Tibial artery (tissue), 4 donors: ENCODE measurements around the gene SPPL2C.

Source experiments
- DNase-seq, 2 donors: peaks; one replicate each; pipeline ENCODE4 v3.0.0-alpha.2; 2019
- H3K27ac ChIP-seq, 2 donors: fragments of 200-600 bp; sonication (generic) in 1 of 2; 1 replicate in 1 of 2; 2 replicates in 1 of 2; pipeline ENCODE4 v1.5.1; 2018 to 2019; ENCODE audit warnings: mild to moderate bottlenecking in 1 of 2
- H3K27me3 ChIP-seq, 2 donors: fragments of 200-600 bp; sonication (generic) in 1 of 2; one replicate each; pipeline versions ENCODE4 v1.5.1 to v1.6.0; 2016 to 2019
- H3K36me3 ChIP-seq, 3 donors: fragments of 200-600 bp; sonication (generic) in 2 of 3; one replicate each; pipeline ENCODE4 v1.5.1; 2016 to 2019; ENCODE audit warnings: mild to moderate bottlenecking in 2 of 3
- H3K4me1 ChIP-seq, 4 donors: fragments of 200-600 bp; sonication (generic) in 2 of 4; 1 replicate in 3 of 4; 2 replicates in 1 of 4; pipeline ENCODE4 v1.5.1; 2016 to 2019
- H3K4me3 ChIP-seq, 2 donors: fragments of 200-600 bp; sonication (generic) in 1 of 2; 1 replicate in 1 of 2; 2 replicates in 1 of 2; pipeline ENCODE4 v1.5.1; 2018 to 2019; ENCODE audit warnings: mild to moderate bottlenecking in 2 of 2
- H3K9me3 ChIP-seq, 3 donors: fragments of 200-600 bp; sonication (generic) in 1 of 3; one replicate each; pipeline ENCODE4 v1.5.1; 2016 to 2019
- intact Hi-C: fragments of 100-400 bp; cut with DNase I; formaldehyde crosslinking; loops from one replicate; pipeline ENCODE4 v1.15.0; 2023; ENCODE audit warnings: low total_unique reads
- TF ChIP-seq, protein P1 (sequence below), 2 experiments: fragments of 200-600 bp in 1 of 2; fragments of 450-650 bp in 1 of 2; IDR thresholded peaks; one replicate each; pipeline ENCODE4 v1.5.1; 2017 to 2019; ENCODE audit warnings: antibody characterized with exemption in 2 of 2, mild to moderate bottlenecking in 1 of 2, moderate library complexity in 1 of 2

The SPPL2C gene

GRCh38 chr17:45844695-45845375 is at the start of gene SPPL2C:
TSS of gene SPPL2C (plus strand) at chr17:45844881. CDS start at chr17:45844907, 26 bp downstream.
- Histone ChIP-seq H3K27me3 (peaks cover 0 to 49% of the 10 kb centered on the region in 2 donors), H3K36me3 (no peaks in the 10 kb centered on the region), H3K4me3 (no peak within 1 kb of the TSS), H3K4me1 (no peaks in the 10 kb centered on the region), H3K27ac (no peak within 1 kb of the TSS), H3K9me3 (no peaks in the 10 kb centered on the region)
- TF ChIP-seq, protein P1, sequence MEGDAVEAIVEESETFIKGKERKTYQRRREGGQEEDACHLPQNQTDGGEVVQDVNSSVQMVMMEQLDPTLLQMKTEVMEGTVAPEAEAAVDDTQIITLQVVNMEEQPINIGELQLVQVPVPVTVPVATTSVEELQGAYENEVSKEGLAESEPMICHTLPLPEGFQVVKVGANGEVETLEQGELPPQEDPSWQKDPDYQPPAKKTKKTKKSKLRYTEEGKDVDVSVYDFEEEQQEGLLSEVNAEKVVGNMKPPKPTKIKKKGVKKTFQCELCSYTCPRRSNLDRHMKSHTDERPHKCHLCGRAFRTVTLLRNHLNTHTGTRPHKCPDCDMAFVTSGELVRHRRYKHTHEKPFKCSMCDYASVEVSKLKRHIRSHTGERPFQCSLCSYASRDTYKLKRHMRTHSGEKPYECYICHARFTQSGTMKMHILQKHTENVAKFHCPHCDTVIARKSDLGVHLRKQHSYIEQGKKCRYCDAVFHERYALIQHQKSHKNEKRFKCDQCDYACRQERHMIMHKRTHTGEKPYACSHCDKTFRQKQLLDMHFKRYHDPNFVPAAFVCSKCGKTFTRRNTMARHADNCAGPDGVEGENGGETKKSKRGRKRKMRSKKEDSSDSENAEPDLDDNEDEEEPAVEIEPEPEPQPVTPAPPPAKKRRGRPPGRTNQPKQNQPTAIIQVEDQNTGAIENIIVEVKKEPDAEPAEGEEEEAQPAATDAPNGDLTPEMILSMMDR (IDR thresholded peaks at IDR 0.05): no peak
- DNase-seq: no peak
- intact Hi-C loops: no loop called here

DNA sequence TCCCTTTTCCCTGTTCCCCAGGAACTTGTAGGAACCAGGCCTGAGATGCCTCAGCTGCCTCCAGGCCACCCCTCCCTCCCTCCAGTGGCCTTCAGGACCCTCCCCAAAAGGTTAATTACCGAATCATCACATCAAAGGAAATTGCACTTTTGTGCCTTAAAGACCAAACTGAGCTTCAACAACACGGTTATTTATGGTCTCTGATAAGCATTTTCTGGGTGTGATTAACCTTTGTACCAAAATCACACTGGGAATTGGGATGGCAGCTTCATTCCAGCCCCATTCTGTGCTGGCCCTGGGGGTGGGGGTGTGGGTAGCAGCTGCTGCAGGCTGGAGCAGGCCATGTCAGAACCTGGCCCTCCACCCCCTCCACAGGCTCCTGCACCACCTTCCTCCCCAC is 43.9 kb upstream of the SPPL2C start:
- no peak for DNase-seq
- peaks cover 0 to 72% of the 10 kb centered on the region in 2 donors for H3K27me3 ChIP-seq
- TF ChIP-seq, protein P1 (IDR thresholded peaks at IDR 0.05): no peak
- no peaks in the 10 kb centered on the region for H3K36me3 ChIP-seq
- intact Hi-C loops: no loop called here
- H3K4me1 ChIP-seq: no peaks in the 10 kb centered on the region
- H3K4me3 ChIP-seq: no peak overlapping the region
- H3K9me3 ChIP-seq: no peaks in the 10 kb centered on the region
- H3K27ac ChIP-seq: no peak overlapping the region

DNA sequence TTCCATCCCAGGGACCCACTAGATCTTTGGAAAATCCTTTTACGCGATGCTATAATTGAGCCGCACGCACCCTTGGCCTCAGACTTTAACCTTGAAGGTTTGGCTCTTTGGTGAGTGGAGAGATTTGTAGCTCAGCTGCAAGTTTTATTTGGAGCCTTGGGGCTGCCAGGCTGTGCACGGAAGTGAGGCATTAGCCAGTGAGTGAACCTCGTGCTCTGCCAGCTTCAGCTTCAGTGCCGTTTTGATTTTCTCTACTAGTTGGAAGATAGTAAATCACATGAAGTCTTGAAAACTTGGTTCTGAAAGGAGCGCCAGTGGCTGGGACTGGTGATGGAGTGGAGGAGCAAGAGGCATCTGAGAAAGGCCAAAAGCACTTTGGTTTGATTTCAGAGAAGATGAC is 43.3 kb upstream of the SPPL2C start:
- no peaks in the 10 kb centered on the region for H3K4me1 ChIP-seq
- peaks cover 0 to 72% of the 10 kb centered on the region in 2 donors for H3K27me3 ChIP-seq
- H3K27ac ChIP-seq: no peak overlapping the region
- no peak for DNase-seq
- H3K9me3 ChIP-seq: no peaks in the 10 kb centered on the region
- TF ChIP-seq, protein P1 (IDR thresholded peaks at IDR 0.05): no peak
- intact Hi-C loops: no loop called here
- H3K36me3 ChIP-seq: no peaks in the 10 kb centered on the region
- H3K4me3 ChIP-seq: no peak overlapping the region

DNA sequence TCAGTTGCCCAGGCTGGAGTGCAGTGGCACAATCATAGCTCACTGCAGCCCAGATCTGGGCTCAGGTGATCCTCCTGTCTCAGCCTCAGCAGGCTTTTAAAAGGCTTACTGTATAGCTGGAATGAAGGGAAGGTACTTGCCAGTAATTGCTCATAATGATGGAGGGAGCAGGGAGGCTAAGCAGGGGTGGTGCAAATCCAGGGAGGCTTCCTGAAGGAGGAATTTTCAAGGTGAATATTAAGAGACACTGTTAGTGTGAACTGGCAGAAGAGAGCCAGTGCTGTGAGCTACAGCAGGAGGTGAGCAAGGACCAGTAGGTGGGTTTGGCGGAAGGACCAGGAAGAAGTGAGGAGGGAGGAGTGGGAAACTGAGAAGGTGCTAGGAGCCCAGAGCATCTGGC is 35.8 kb upstream of the SPPL2C start:
- Histone ChIP-seq H3K4me1 (no peaks in the 10 kb centered on the region), H3K9me3 (no peaks in the 10 kb centered on the region), H3K27me3 (peaks cover 0 to 62% of the 10 kb centered on the region in 2 donors), H3K27ac (no peak overlapping the region), H3K4me3 (no peak overlapping the region), H3K36me3 (no peaks in the 10 kb centered on the region)
- TF ChIP-seq, protein P1 (IDR thresholded peaks at IDR 0.05): no peak
- no peak for DNase-seq
- intact Hi-C loops: no loop called here

DNA sequence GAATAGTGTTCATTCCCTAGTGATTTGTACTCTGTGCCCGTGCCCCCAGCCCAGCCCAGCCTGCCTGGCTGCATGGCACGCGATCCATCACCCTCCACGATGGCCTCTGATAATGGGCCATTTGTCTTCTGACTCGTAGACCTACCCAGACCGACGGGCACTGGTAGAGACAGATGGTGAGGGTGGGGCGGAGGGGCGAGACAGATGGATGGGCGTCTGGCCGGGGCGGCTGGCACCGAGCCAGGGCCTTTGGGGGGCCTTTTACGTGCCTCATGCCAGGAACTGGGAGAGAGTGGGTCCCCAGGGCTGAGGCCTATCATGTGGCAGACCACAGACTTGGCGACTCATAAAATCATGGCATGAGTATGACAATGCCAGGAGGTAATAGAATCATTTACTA is 35.2 kb upstream of the SPPL2C start:
- TF ChIP-seq, protein P1 (IDR thresholded peaks at IDR 0.05): no peak
- Histone ChIP-seq H3K27ac (no peak overlapping the region), H3K36me3 (no peaks in the 10 kb centered on the region), H3K9me3 (no peaks in the 10 kb centered on the region), H3K27me3 (peaks cover 0 to 58% of the 10 kb centered on the region in 2 donors), H3K4me1 (no peaks in the 10 kb centered on the region), H3K4me3 (no peak overlapping the region)
- DNase-seq: no peak
- intact Hi-C loops: no loop called here
